Erythroblast (primary cell): Measurements from ENCODE around the gene PLXNA1.

ENCODE experiments used
- GATA1 ChIP-seq: IDR thresholded peaks from 2 replicates; pipeline ENCODE4 v1.6.1; 2011; ENCODE audit warnings: low read depth, mild to moderate bottlenecking, control low read depth, low read length, moderate library complexity
- POLR2A ChIP-seq: IDR thresholded peaks from 2 replicates; pipeline ENCODE4 v1.6.1; 2011; ENCODE audit warnings: mild to moderate bottlenecking, low read length

- TF ChIP-seq POLR2A (no peak), GATA1 (no peak)
Observed at GRCh38 chr3:127003175-127003555, 20.2 kb downstream of the PLXNA1 start.
